ENCODE measurements around the gene UPK1A.

UPK1A gene

DNA sequence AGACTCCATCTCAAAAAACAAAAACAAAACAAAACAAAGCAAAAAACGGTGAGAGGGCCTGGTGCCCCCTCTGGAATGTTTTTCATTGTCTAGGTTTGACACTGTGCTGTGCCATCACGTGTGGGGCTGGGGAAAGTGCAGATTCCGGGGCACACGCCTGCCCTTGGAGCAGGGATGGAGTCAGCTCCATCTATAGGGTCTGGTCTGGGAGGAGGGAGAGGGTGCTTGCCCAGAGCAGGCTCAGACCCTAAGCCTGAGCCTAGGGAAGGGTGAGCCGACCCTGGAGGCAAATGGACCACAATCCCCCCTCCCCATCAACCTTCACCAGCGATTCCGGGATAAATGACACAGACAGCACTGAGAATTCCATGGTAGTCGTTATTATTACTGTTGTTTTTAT is 27.1 kb downstream of the UPK1A start:
- no peak for DNase-seq

DNA sequence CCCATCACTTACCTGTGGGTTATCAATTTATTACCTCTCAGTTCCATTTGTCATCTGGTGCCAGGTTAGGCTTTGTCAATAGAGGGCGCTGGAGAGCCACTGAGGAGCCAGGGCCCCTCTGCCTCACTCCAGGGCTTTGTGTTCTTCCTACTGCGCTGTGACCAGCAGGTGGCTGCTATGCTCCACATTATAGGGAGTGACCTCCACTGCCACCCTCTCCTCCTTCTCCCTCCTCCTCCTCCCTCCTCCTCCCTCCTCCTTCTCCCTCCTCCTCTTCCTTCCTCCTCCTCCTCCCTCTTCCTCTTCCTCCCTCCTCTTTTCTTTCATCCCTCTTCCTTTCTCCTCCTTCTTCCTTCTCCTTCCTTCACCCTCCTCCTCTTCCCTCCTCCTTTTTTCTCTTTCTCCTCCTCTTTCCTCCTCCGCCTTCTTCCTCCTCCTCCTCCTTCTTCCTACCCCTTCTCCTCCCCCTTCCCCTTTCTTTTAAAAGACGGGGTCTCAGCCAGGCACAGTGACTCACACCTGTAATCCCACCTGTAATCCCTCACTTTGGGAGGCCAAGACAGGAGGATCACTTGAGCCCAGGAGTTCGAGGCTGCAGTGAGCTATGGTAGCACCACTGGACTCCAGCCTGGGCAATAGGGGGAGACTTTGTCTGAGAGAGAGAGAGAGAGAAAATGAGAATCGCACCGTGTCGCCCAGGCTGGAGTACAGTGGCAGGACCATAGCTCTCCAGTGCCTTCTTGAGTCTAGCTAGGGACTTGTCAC is 27.7 kb downstream of the UPK1A start:
- peak; percentile 89 for DNase-seq

DNA sequence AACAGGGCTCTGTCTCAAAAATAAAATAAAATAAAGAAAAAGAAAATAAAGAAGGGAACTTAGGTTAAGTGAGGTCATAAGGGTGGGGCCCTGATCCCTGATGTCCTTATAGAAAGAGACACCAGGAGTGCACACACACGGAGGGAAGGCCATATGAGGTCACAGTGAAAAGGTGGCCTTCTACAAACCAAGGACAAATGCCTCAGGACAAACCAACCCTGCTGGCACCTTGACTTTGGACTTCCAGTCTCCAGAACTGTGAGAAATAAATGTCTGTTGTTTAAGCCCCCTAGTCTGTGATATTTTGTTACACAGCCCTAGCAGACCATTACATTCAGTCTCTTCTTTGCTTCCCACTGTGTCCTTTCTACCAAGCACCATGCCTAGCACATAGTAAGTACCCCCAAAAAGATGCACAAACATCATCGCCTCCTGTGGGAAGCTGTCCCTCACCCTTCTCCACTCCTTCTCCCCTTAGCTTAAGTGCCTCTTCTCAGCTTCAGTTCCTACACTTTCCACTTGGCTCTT is 29.6 kb downstream of the UPK1A start:
- DNase-seq = no peak

DNA sequence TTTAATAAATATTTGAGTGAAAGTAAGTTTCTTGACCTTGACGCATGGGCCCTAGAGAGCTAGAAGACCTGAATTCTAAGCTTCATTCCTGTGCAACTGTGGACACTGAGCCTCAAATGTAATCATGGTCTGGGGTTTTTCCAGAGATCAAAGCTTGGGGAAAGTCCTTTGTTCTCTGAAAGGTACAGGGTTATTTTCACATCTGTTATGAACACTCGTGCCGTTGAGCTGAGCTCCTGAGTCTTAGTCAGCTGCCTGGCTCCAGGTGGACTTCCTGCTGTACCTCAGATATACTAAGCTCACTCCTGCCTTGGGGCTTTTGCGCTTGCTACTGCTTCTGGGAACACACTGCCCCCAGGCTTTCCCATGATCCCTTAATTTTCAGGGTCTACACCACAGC is 30.5 kb downstream of the UPK1A start:
- DNase-seq = no peak

DNA sequence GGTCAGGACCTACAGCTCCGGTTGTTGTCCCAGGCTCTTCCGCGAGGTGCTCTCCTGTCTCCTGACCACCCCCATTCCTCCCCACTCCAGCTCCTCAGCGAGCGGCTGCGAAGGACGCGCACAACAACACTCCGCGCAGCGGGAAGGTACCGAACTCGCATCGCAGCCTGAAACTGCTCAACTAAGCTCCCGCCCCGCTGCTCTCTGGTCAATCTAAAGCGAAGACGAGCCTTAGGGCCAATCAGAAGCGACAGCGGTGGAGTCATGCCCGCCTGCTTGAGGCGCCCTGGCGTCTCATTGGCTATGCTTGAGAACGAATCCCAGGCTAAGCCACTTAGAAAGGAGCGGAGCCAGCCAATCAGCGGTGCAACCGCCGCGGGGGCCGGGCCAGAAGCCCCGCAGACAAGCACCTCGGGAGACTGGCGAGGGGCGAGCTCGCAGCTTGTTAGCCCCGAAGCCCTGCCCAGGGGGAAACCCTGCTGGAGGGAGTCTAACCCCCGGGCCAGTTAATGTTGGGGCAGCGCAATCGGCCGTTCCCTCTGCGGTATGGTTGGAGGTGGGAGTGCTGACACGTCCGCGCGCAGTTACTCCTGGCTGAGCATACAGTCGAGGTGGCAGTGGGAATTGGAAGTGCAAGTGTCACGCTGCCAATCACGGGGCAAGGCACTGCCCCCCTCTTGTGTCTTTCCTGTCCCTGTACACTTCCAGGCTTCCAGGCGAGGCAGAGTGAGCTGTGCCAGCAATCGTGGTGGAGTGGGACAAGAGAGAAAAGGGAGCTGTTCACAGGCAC is 36.1 kb downstream of the UPK1A start:
- peak; percentile 89 for DNase-seq

DNA sequence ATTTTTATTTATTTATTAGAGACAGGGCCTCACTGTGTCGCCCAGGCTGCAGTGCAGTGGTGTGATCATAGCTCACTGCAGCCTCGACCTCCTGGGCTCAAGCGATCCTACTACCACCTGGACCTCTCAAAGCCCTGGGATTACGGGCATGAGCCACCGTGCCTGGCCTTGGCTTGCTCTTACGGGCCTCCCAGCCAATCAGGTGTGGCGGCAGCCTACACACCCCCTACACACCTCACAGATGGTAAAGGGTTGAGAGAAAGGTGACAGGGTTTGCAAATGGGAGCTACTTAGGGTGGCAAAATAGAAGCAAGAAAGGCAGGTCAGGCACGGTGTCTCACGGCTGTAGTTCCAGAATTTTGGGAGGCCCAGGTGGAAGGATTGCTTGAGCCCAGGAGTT is 37.0 kb downstream of the UPK1A start:
- DNase-seq = no peak

DNA sequence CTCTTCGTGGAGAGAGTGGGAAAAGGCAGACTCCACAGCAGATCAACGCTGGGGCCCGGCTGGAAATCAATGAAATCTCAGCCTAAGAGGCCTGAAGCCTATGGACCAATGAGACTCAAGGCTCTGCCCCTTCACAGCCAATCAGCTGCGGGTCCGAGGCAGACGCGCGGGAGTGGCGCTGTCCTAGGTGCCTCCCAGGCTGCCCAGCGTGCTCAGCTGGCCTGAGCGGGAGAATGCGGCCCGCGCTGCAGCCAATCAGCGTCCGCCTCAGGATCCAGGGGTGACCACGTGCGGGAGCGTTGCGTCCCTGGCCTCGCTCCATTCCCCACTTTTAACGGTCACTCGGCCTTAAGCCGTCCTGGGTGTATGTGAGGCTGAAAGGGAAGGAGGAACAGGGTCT is 37.9 kb downstream of the UPK1A start, which contains the start of gene ZBTB32:
Gene ZBTB32, plus strand, starts transcription at position 341 of the 400 bp plus-strand sequence. CDS start 10,069 bp downstream, outside the sequence.
- DNase-seq = no peak

DNA sequence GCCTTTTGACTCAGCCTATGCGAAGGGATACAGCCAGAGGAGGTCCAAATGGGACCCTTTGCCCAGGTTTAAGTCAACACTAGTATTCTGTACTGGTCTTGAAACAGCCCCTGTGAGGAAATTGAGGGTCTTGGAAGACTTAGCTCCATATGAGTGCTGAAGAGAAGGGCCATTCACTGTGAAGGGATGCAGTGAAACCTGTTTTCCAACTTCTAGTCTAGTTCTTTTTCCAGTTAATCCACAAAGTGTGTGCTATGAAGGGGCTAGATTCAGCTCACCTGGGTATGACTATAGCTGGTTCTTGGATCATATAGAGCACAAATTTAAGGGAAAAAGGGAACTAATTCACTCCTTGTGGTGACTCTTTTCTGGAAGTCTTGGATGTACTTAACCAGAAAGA is 42.1 kb downstream of the UPK1A start:
- no peak for DNase-seq

DNA sequence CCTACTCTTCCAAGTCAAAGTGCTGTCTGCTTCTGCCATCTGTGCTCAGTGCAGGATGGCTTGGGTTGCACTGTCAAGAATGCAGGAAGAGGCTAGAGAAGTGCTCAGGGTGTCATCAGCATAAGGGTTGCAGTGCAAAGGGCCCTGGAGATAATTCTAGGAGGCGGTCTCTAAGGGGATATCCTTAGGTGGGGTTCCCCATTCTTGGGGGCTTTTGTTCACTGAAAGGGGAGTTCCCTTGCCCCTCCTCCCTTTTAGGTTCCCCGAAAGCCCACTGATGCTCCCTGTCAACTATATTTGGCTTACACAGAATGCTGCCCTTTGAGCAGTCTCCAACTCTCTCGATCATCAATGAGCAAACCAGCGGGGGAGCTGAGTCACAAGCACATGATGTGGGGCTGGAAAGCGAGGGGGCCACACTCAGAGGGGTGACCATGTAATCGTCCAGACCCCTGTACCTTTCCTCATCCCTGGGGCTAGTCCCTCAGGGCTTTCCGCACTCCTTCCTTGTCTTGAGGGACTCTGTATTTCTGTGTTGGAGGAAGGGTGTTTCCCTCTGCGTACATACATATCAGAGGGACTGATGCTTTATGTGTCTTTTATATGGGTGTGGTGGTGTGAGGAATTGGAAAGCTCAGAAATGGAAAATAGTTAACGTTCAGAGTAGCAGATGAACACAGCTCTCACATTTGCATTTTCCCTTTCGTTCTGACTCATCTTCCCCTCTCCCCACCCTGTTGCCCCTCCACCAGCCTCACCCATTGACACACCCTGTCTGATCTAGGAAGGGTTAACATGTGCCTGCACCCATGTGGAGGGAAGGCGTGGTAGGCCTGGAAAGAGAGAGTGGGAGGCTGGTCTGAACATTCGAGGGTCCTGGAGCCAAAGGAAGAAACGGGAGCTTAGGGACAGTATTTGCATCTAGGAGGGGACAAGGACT is 44.7 kb downstream of the UPK1A start:
- DNase-seq = no peak

DNA sequence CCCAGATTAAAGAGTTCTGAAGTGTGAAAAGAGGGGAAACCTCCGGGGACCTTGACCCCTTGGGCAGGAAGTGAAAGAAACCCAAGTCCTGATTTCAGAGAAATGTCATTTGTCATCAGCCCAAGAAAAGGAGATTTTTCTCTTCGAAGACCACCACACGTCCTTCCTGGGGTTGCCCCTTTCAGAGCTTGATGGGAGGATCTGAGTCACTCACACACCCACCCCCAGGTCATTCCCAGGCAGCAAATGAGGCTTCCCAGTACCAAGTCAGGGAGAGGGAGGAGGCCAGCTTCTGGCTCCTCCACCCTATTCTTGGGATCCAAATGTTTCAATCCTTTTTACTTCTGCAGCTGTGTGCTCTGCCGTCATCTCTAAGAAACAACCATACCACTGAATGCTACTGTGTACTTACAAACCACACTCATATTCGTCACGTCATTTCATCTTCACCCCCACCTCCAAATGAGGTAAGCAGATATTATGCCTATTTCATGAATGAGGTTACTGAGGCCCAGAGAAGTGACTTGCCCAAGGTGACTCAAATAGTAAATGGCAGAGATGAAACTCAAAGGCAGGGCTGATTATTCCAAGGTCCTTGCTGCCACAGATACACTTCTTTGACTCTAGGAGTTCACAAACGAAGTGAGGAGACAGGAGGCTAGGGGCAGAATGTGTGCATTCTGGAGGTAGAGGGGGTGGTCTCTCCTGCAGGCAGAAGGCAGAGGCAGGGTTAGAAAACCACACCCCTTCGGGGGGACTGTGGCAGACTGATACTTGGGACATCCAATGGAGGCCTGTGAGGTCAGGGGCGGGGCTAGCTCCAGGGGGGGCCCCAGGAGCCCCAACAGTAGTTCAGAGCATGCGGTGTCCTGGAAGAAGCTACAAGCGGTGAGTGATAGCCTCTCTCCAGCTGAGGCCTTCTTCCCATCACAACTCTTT is 46.5 kb downstream of the UPK1A start:
- DNase-seq = peak; percentile 29

DNA sequence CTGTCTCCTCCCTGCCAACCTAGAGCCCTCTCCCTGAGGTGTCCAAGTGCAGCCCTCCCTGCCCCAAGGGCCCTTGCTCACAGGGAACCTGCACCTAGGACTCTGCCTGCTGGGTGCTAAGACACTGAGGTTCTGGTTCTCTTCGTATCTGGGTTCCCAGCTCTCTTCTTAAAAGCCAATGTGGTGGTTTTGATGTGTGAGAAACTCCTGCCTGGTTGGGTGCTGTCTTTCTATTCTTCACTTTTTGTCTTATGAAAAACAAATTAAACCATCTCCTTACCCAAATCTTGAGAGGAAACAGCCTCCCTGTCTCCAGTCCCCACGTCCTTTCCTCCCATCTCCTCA is 47.2 kb downstream of the UPK1A start:
- no peak for DNase-seq

DNA sequence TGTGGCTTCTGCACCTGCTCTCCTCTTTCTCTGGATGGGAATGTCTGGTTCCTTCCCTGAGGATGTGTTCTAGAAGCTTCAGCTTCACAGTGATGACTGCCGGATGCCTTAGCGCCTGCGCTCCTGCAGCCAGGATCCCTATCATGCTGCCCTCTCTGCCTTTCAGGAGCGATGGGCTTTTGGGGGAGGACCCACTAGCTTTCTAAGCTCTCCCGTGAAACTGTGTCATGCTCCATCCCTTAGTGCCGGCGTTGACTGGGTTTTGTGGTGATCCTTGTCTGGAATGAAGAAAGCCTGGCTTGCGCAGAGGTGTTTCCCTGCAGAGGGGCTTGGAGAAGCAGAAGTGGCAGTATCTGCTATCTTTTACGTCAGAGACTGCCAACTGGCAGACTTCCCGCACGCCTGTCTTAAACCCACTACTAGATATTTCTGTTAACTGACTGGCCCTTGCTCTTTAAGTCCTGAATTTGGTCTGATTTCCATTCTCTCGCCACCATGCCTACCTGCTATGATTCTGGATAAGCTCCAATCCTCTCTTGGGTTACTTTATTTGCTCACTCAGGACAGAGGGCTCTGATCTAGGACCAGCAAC is 47.7 kb downstream of the UPK1A start:
- DNase-seq = no peak

DNA sequence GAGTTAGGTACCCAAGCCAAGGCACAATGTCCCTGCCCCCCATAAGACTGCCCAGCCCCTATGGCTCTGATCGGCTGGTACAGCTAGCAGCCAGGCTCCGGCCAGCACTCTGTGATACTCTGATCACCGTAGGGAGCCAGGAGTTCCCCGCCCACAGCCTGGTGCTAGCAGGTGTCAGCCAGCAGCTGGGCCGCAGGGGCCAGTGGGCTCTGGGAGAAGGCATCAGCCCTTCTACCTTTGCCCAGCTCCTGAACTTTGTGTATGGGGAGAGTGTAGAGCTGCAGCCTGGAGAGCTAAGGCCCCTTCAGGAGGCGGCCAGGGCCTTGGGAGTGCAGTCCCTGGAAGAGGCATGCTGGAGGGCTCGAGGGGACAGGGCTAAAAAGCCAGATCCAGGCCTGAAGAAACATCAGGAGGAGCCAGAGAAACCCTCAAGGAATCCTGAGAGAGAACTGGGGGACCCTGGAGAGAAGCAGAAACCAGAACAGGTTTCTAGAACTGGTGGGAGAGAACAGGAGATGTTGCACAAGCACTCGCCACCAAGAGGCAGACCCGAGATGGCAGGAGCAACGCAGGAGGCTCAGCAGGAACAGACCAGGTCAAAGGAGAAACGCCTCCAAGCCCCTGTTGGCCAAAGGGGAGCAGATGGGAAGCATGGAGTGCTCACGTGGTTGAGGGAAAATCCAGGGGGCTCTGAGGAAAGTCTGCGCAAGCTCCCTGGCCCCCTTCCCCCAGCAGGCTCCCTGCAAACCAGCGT is 48.5 kb downstream of the UPK1A start:
- no peak for DNase-seq

DNA sequence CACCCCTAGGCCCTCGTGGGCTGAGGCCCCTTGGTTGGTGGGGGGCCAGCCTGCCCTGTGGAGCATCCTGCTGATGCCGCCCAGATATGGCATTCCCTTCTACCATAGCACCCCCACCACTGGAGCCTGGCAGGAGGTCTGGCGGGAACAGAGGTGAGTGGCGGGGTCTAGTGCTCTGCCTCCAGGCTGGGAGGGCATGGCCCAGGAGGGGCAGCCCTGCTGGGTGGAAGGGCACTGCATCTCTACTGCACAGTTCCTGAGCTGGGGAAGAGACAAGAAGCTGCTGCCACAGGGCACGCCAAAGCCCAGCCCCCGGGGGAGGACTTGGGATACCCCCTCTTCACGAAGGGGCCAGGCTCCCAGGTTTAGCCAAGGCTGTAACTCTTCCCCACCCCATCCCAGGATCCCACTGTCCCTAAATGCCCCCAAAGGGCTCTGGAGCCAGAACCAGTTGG is 49.1 kb downstream of the UPK1A start:
- no peak for DNase-seq

DNA sequence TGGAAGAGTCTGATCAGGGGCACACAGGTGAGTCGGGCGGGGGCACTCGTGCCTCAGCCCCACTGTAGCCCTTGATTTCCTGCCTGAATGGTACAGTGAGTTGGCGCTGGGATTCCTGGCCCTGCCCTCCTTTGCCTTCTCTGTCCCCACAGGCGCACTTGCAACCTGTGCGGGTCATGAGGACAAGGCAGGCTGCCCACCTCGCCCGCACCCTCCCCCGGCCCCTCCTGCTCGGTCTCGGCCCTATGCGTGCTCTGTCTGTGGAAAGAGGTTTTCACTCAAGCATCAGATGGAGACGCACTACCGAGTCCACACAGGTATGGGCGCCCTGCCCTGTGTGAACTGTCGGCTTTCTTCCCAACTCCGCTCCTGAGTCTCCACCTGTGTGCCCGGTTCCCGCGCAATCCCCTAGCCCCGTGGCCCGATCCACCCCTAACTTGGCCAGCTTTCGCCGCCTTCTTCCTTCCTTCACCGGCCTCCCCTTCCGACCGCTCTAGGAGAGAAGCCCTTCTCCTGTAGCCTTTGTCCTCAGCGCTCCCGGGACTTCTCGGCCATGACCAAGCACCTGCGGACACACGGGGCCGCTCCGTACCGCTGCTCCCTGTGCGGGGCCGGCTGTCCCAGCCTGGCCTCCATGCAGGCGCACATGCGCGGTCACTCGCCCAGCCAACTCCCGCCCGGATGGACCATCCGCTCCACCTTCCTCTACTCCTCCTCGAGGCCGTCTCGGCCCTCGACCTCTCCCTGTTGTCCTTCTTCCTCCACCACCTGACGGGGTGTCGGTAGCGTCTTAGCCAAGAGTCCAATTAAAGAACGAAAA is 49.9 kb downstream of the UPK1A start:
- DNase-seq = no peak

DNA sequence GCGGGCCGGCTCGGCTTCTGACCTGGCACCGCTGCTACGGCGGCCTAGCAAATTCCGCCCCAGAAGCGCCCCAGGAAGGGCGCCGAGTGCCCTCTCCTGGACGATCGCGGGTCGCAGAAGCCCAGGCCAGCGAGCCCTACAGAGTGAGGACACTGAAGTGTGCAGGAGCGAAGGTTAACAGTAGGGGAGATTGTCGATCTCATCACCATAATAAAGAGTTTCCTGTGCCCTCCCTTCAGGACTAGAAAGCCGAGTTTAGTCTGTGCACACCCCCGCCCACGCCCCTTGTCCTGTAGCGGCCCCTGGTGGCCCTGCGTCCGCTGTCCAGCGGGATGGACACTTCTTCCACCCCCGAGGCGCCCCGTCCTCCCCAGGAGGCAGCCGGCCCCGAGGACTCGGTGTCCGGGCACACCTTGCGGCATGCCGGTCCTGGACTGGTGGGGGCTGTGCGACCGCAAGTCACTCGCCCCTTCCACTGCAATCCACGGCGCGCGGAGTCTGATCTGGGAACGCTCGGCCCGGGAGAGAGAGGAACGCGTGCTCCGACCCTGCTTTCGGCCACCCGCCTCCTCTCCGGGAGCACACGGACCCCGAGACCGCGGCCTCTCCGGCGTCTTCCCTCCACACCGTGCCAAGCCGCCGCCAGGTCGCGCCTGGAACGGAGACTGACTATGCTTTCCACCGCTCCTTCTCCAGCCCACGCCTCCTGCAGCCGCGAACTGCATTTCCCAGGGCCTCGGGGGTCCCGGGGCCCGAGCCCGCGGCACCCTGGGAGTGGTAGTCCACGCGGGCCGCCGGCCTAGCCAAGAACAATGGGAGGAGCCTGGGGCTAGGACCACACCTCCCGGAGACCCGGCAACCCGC is 50.7 kb downstream of the UPK1A start:
- DNase-seq = peak; percentile 95

DNA sequence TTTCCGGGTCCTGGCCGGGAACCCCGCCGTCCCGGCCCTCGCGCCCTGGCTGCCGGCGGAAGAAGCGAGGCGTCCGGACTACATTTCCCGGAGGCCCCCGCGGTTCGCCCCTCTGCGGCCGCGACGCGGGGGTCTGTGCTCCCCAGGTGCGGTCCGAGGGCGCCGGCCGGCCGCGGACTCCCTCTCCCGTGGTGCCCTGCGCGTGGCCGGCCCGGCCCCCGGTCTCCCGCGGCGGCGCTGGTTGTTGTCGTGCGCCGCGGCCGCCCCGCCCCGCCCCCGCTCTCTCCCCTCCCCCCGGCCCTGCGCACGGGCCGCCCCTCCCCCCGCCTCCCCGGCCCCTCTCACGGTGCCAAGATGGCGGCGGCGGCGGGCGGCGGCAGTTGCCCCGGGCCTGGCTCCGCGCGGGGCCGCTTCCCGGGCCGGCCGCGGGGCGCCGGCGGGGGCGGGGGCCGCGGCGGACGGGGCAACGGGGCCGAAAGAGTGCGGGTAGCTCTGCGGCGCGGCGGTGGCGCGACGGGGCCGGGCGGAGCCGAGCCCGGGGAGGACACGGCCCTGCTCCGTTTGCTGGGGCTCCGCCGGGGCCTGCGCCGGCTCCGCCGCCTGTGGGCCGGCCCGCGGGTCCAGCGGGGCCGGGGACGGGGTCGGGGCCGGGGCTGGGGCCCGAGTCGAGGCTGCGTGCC is 51.5 kb downstream of the UPK1A start, which contains the start of gene KMT2B:
Gene KMT2B, plus strand, starts transcription at position 339 of the 680 bp plus-strand sequence. Its CDS starts 16 bp downstream, at position 355.
- no peak for DNase-seq
